ENCODE data around the gene DNAJC16. TPM values are rescaled to one million over a fixed set of nuclear protein-coding genes. Genes with fewer than 3 reads are reported as not detected.

DNAJC16 gene
- total and polyA plus RNA-seq, 9 of the 15 experiments (the other 6 are each of a cell fraction or from before 2014, with no cell fraction given) = 6.9 to 16.8 (median 12.8) TPM

DNA sequence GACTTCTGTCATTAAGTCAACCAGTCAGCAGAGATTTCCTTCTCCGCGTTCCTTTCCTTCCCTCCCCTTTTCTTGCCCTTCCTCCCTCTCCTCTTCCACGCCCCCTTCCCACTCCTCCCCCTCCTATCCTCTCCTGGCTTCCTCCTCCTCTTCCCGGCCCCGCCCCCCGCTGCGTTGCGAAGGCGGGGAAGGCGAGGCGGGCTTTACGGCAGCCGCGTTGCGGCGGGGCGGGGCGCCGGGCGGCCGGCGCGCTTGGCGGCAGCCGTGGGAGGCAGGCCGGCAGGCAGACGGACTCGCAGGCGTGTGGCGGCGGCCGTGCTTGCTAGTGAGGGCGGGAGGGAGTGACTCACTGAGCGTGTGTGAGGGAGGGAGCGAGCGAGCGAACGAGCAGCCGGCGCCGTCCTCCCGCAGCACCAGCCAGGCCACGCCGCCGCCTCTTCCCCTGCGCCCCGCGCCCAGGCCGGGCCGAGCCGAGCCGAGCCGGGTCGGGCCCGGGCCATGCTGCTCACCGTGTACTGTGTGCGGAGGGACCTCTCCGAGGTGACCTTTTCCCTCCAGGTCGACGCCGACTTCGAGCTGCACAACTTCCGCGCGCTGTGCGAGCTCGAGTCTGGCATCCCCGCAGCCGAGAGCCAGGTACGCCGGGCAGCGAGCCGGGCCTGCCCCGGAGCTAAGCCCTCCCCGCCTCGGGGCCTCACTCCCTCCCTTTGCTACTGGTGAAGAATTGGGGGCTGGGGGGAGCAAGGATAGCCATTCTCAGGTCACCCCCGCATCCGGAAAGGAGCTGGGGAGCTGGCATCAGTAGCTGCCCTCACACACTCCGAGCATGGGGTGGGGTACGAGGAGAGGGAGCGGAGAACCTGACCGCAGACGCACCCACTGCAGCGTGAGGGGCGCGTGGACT, 90.8 kb downstream of the DNAJC16 start, which contains the start of gene DDI2 (continued):
- TF ChIP-seq CCNT2 (IDR thresholded peaks at IDR 0.05; ENCODE audit: borderline replicate concordance, extremely low read depth, insufficient read length, low read depth, low read length) = peak; percentile 99
- TF ChIP-seq NCOR1 (IDR thresholded peaks at IDR 0.05) = peak; percentile 34
- TF ChIP-seq ZNF584 (CRISPR knock-in tag; IDR thresholded peaks at IDR 0.05; ENCODE audit: low read depth) = no peak
- peak; percentile 62; the same call in 1 of the 2 replicates for TF ChIP-seq ZBTB40 (IDR thresholded peaks at IDR 0.05)
- TF ChIP-seq ZBTB40 (CRISPR knock-in tag; IDR thresholded peaks at IDR 0.05) = peak; percentile 53; the same call in 1 of the 2 replicates
- TF ChIP-seq KLF1 (tag; IDR thresholded peaks at IDR 0.05) = peak; percentile 52; the same call in 1 of the 2 replicates
- TF ChIP-seq SUPT5H (IDR thresholded peaks at IDR 0.05) = 0 out of 2 replicates have a peak, but pooled peaks have one; percentile 45
- TF ChIP-seq DNMT1 (IDR thresholded peaks at IDR 0.05) = no peak
- no peak for TF ChIP-seq ZNF282 (CRISPR knock-in tag; IDR thresholded peaks at IDR 0.05)
- TF ChIP-seq, protein P1, sequence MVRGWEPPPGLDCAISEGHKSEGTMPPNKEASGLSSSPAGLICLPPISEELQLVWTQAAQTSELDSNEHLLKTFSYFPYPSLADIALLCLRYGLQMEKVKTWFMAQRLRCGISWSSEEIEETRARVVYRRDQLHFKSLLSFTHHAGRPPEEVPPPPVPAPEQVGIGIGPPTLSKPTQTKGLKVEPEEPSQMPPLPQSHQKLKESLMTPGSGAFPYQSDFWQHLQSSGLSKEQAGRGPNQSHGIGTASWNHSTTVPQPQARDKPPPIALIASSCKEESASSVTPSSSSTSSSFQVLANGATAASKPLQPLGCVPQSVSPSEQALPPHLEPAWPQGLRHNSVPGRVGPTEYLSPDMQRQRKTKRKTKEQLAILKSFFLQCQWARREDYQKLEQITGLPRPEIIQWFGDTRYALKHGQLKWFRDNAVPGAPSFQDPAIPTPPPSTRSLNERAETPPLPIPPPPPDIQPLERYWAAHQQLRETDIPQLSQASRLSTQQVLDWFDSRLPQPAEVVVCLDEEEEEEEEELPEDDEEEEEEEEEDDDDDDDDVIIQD (CRISPR knock-in tag; IDR thresholded peaks at IDR 0.05) = no peak
- peak; percentile 71; the same call in 1 of the 2 replicates for TF ChIP-seq FOXP4 (CRISPR knock-in tag; IDR thresholded peaks at IDR 0.05; ENCODE audit: borderline replicate concordance)
- peak; percentile 94 for TF ChIP-seq JUND (IDR thresholded peaks at IDR 0.05; ENCODE audit: borderline replicate concordance, low read depth, low read length)
- peak; percentile 81; the same call in 1 of the 3 replicates for TF ChIP-seq JUND (tag; IDR thresholded peaks at IDR 0.05; ENCODE audit: borderline replicate concordance, low read depth, low read length)
- 0 out of 2 replicates have a peak, but pooled peaks have one; percentile 41 for TF ChIP-seq CHCHD3 (CRISPR knock-in tag; IDR thresholded peaks at IDR 0.05)

Data from K562 (cell line).